HK-2 (cell line): Measurements from ENCODE around the gene CGGBP1.
"Not testable (repeated sequence)": the region's sequence is repeated elsewhere in the genome, so short reads cannot be mapped to it uniquely, and the experiment has no call there.

Experiments used
- DNase-seq: peaks from one replicate; pipeline ENCODE4 v3.0.0-alpha.2; 2018; ENCODE audit not compliant: unreplicated experiment

CGGBP1 gene

GRCh38 chr3:88034491-88035275 lies 24.1 kb downstream of the CGGBP1 start:
- DNase-seq = no peak

GRCh38 chr3:88033808-88034207 lies 25.0 kb downstream of the CGGBP1 start:
- no peak for DNase-seq

GRCh38 chr3:88033079-88033478 lies 25.7 kb downstream of the CGGBP1 start:
- DNase-seq = no peak

GRCh38 chr3:88032245-88032644 lies 26.6 kb downstream of the CGGBP1 start:
- no peak for DNase-seq

- DNase-seq = no peak
Measured at GRCh38 chr3:88031642-88032077, 27.1 kb downstream of the CGGBP1 start.

- DNase-seq = no peak
Measured at GRCh38 chr3:88030210-88030609, 28.6 kb downstream of the CGGBP1 start.

- no peak for DNase-seq
Measured at GRCh38 chr3:88028876-88029275, 29.9 kb downstream of the CGGBP1 start.

- DNase-seq = no peak
Measured at GRCh38 chr3:88025001-88025552, 33.7 kb downstream of the CGGBP1 start.

- no peak for DNase-seq
Measured at GRCh38 chr3:88019024-88019423, 39.8 kb downstream of the CGGBP1 start.

GRCh38 chr3:88015656-88016055 lies 43.1 kb downstream of the CGGBP1 start:
- DNase-seq = not testable (repeated sequence)

- no peak for DNase-seq
Measured at GRCh38 chr3:88013592-88013991, 45.2 kb downstream of the CGGBP1 start.

- no peak for DNase-seq
Measured at GRCh38 chr3:88010810-88011209, 48.0 kb downstream of the CGGBP1 start.

- no peak for DNase-seq
Measured at GRCh38 chr3:88009066-88009465, 49.7 kb downstream of the CGGBP1 start.

- DNase-seq = no peak
Measured at GRCh38 chr3:88005066-88005465, 53.7 kb downstream of the CGGBP1 start.

- no peak for DNase-seq
Measured at GRCh38 chr3:88003115-88003755, 55.6 kb downstream of the CGGBP1 start.

- DNase-seq = no peak
Measured at GRCh38 chr3:88002448-88002847, 56.4 kb downstream of the CGGBP1 start.
